Activated CD8-positive, alpha-beta memory T cell treated with anti-CD3 and anti-CD28 coated beads for 1 hour (primary cell): Measurements from ENCODE around the gene SPATS2.
"Not testable (repeated sequence)": the region's sequence is repeated elsewhere in the genome, so short reads cannot be mapped to it uniquely, and the experiment has no call there.

Experiments
- DNase-seq, 2 donors: peaks; one replicate each; pipeline ENCODE4 v3.0.0-alpha.2; 2020; ENCODE audit warnings: low read depth in 1 of 2; ENCODE audit errors: extremely low read depth in 1 of 2

Gene SPATS2

DNA sequence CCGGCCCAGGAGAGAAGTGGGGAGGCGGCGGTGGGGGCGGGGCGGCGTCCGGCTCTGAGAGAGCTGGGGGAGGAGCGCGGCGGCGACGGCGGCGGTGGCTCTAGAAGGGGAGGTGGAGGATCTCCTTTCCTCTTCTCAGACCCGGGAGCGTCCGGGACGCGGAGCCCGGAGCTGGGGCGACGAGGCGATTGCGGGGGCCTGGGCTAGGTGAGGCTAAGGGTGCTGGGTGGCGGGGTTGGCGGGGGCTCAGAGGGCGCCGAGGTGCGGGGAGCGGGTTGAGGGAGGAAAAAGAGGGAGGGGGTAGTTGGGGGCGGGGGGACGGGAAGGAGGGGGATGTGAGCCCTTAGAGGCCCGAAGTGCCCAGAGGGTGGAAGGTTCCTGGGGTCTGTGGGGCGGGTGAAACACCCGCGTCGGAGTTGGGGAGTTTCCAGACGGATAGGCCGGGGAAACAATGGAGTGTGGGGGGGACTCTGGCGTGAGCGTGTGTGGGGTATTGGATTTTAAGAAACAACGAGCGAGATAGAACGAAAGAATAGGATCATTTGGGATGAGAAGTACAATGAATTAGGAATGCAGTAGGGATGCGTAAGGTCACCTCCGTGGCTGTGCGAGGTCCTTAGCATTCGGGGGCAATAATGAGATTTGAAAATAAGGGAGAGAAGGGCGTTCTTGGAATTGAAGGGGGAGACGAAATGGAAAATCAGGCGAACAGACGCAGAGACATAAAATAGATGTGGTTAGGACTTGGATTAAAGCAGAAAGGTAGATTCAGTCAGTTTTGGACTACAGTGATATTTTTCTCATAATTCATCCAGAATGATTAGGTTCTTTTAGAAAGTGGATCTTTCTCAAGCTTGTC, at the start of gene SPATS2:
SPATS2 (plus strand) TSS at position 82 of the 859 bp plus-strand sequence. CDS start 93,551 bp downstream, outside the sequence.
- no peak for DNase-seq

DNA sequence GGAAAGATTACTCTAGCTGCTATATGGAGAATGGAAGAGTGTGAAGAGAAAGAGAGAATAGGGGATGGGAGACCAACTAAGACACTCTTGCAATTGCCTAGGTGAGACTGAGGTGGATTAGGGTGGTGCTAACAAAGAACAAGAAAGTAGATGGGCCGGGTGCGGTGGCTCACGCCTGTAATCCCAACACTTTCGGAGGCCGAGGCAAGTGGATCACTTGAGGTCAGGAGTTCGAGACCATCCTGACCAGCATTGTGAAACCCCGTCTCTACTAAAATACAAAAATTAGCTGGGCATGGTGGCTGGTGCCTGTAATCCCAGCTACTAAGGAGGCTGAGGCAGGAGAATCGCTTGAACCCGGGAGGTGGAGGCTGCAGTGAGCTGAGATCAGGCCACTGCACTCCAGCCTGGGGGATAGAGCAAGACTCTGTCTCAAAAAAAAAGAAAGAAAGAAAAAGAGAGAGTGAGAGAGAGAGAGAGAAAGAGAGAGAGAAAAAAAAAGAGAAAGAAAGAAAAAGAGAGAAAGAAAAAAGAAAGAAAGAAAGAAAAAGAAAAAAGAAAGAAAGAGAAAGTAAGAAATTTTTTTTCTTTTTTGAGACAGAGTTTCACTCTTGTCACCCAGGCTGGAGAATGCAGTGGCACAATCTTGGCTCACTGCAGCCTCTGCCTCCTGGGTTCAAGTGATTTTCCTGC, 46.7 kb upstream of the SPATS2 start:
- DNase-seq = not testable (repeated sequence)

- DNase-seq = no peak
These were observed 44.9 kb upstream of the SPATS2 start for GRCh38 chr12:49322367-49322707.

GRCh38 chr12:49322708-49323523, 44.3 kb upstream of the SPATS2 start, which contains the start of gene TROAP:
TROAP (plus strand) TSS chr12:49323255; CDS start chr12:49323609, 354 bp downstream.
- peak; percentile 89 to 92 for DNase-seq

GRCh38 chr12:49323524-49324097, 43.7 kb upstream of the SPATS2 start:
- no peak for DNase-seq

- no peak for DNase-seq
These were observed 41.7 kb upstream of the SPATS2 start for GRCh38 chr12:49325606-49326005.

GRCh38 chr12:49327368-49327767, 39.9 kb upstream of the SPATS2 start:
- DNase-seq = no peak

GRCh38 chr12:49327887-49328286, 39.4 kb upstream of the SPATS2 start:
- no peak for DNase-seq

- no peak for DNase-seq
These were observed 38.4 kb upstream of the SPATS2 start for GRCh38 chr12:49328816-49329215.

DNA sequence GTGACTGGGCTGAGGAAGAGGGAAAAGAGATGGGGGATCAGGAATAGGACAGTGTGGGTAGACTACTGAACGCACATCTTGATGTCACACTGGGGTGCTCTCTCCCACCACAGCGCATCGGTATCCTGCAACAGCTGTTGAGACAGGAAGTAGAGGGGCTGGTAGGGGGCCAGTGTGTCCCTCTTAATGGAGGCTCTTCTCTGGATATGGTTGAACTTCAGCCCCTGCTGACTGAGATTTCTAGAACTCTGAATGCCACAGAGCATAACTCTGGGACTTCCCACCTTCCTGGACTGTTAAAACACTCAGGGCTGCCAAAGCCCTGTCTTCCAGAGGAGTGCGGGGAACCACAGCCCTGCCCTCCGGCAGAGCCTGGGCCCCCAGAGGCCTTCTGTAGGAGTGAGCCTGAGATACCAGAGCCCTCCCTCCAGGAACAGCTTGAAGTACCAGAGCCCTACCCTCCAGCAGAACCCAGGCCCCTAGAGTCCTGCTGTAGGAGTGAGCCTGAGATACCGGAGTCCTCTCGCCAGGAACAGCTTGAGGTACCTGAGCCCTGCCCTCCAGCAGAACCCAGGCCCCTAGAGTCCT, 37.1 kb upstream of the SPATS2 start:
- DNase-seq = no peak

- DNase-seq = no peak
These were observed 36.5 kb upstream of the SPATS2 start for GRCh38 chr12:49330631-49331379.

- no peak for DNase-seq
These were observed 35.7 kb upstream of the SPATS2 start for GRCh38 chr12:49331380-49332222.

GRCh38 chr12:49332441-49332861, 34.8 kb upstream of the SPATS2 start:
- no peak for DNase-seq

DNA sequence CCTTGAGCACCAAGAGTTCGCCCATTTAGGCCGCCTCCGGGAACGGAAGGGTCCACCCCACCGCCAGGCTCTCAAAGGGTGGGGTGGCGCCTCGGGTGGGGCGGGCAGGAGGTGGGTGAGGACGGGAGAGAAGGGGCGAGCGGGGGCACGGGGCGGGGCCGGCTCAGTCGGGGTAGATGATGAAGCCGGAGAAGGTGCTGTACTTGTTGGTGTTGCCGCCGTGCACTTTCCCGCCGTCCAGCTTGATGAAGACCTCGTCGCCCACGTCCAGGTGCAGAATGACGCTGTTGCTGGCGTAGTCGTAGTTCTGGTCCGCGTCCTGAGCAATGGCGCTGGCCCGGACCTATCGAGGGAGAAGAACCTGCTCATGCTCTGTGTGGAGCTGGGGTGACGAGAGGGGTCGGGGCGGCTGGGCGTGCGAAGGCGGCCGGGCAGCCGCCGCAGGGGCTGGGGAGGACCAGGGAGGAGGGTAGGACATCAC, 34.3 kb upstream of the SPATS2 start:
- DNase-seq = no peak

DNA sequence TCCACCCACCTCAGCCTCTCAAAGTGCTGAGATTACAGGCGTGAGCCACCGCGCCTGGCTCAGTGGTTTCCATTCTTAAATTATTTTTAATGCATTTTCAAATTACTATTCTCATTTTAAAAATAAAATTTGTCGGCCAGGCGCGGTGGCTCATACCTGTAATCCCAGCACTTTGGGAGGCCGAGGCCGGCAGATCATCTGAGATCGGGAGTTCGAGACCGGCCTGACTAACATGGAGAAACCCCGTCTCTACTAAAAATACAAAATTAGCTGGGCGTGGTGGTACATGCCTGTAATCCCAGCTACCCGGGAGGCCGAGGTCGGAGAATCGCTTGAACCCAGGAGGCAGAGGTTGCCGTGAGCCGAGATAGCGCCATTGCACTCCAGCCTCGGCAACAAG, 33.5 kb upstream of the SPATS2 start:
- not testable (repeated sequence) for DNase-seq

DNA sequence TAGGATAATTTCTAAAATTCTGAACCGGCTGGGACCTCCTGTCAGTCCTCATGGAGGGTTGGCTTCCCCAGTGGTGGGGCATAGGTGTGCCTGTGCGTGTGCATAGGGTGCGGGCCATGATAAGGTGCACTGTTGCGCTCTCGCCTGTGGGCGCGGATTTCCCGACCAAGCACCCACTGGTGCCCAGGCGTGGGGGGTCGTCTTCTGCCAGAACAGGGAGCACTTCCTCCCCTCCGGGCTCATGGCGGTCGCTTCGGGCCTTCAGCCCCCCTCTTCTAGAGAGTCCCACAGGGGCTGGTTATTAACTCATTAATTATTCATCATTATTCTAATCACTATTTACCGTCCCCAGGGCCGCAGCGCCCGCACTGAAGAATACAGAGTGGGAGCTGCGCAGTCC, 33.0 kb upstream of the SPATS2 start:
- DNase-seq = no peak

- no peak for DNase-seq
These were observed 32.6 kb upstream of the SPATS2 start for GRCh38 chr12:49334681-49335080.

DNA sequence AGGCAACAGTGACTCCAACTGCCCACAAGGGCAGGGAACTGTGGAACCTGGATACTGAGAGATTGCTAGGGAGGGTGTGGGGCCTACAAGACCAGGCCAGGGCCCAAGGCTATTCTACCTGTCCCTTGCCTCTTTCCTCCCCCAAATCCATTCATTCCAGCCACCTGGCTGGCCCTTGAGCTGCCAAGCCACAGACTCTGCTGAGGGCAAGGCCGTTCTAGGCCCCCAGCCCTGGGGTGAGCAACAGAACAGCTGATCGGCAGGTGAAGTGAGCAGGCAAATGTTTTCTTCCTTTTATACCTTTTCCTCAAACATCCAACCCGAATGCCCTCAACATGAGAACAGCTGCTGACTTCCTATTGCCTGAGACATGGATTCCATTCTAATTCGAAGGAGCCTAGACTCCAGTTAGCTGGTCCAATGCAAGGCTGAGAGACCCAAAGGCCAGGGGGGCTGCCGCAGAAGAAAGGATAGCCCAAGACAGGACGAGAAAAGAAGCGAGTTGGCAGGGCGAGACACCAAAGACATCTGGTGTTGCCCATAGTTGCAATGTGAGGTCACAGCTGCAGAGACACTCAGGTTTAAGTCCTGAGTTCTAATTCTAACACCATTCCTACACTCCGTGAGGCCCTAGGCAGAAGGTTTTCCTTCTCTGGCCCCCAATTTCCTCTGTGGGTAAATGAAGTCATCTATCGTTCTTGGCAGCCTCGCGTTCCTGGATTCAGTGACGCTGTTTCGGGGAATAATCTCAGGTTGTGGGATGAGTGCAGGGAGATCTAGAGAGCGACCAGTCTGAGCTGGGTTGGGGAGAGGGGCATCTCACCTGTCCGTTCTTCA, 31.9 kb upstream of the SPATS2 start:
- no peak for DNase-seq
